ENCODE data around the gene CROCC2.

The CROCC2 gene

GRCh38 chr2:240872317-240873097 lies 33.6 kb upstream of the CROCC2 start:
- DNase-seq (ENCODE audit: low read depth) = no peak
- H3K4me3 ChIP-seq (ENCODE audit: low read depth, low read length) = no peak overlapping the region
- TF ChIP-seq, protein P1, sequence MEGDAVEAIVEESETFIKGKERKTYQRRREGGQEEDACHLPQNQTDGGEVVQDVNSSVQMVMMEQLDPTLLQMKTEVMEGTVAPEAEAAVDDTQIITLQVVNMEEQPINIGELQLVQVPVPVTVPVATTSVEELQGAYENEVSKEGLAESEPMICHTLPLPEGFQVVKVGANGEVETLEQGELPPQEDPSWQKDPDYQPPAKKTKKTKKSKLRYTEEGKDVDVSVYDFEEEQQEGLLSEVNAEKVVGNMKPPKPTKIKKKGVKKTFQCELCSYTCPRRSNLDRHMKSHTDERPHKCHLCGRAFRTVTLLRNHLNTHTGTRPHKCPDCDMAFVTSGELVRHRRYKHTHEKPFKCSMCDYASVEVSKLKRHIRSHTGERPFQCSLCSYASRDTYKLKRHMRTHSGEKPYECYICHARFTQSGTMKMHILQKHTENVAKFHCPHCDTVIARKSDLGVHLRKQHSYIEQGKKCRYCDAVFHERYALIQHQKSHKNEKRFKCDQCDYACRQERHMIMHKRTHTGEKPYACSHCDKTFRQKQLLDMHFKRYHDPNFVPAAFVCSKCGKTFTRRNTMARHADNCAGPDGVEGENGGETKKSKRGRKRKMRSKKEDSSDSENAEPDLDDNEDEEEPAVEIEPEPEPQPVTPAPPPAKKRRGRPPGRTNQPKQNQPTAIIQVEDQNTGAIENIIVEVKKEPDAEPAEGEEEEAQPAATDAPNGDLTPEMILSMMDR (IDR thresholded peaks at IDR 0.05; ENCODE audit: control insufficient read depth, extremely low read depth, insufficient read depth) = no peak

DNA sequence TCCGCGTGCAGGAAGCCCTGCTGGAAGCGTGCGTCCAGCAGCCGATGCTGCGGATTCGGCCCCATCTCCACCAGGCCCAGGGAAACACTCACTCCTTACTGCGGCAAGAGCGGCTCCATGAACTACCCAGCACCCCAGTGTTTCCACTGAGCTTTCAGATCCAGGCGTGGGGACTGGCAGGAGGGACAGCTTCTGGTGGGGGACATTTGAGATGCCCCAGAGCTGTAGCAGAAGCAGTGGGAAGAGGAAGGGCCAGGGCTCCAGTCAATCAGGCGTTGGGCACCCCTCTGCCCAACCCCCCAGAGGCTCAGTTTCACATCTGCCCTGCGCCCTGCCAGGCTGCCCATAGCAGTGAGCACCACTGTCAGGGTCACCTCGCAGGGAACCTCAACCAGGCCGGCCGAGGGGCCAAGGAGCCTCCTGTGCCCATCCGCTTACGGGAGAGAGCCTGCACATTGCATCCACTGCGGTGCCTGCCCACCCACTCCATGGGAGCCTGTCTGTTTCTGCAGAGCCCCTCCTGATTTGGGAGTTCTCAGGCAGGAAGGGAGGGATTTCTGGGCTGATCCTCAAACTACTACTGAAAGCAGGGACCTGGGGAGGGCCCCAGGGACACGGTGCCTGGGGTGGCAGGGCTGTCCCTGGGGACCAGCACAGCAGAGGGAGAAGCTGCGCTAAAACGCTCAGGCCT lies 32.9 kb upstream of the CROCC2 start:
- no peak for DNase-seq (ENCODE audit: low read depth)
- TF ChIP-seq, protein P1 (IDR thresholded peaks at IDR 0.05; ENCODE audit: control insufficient read depth, extremely low read depth, insufficient read depth) = no peak
- H3K4me3 ChIP-seq (ENCODE audit: low read depth, low read length) = no peak overlapping the region

- TF ChIP-seq, protein P1 (IDR thresholded peaks at IDR 0.05; ENCODE audit: control insufficient read depth, extremely low read depth, insufficient read depth) = no peak
- DNase-seq (ENCODE audit: low read depth) = no peak
- H3K4me3 ChIP-seq (ENCODE audit: low read depth, low read length) = no peak overlapping the region
Measured at GRCh38 chr2:240873805-240874714, 32.1 kb upstream of the CROCC2 start.

DNA sequence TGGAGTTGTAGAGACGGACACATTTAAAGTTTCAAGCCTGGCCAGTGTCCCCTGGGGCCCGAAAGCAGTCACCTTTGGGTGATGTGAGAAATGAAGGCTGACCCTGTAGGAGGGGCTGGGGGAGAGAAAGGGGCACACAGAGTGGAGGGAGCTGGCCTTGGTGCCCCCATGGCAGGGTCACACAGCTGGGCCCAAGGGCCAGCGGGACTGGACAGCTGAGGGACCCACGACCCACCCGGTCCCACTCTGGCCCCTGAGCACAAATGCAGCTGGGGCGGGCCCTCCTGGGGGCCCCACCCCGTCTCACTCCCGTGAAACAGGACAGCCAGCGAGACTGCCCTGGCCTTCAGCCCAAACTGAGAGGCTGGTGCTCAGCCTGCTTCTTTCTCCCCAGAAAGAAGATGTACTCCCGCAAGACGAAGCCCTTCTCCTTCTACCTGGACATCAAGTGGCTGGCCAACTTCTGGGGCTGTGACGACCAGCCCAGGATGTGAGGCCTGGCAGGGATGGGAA lies 31.4 kb upstream of the CROCC2 start:
- no peak for DNase-seq (ENCODE audit: low read depth)
- TF ChIP-seq, protein P1 (IDR thresholded peaks at IDR 0.05; ENCODE audit: control insufficient read depth, extremely low read depth, insufficient read depth) = no peak
- no peak overlapping the region for H3K4me3 ChIP-seq (ENCODE audit: low read depth, low read length)

GRCh38 chr2:240875228-240876034 lies 30.7 kb upstream of the CROCC2 start:
- DNase-seq (ENCODE audit: low read depth) = no peak
- TF ChIP-seq, protein P1 (IDR thresholded peaks at IDR 0.05; ENCODE audit: control insufficient read depth, extremely low read depth, insufficient read depth) = no peak
- no peak overlapping the region for H3K4me3 ChIP-seq (ENCODE audit: low read depth, low read length)

GRCh38 chr2:240876035-240876474 lies 30.1 kb upstream of the CROCC2 start:
- TF ChIP-seq, protein P1 (IDR thresholded peaks at IDR 0.05; ENCODE audit: control insufficient read depth, extremely low read depth, insufficient read depth) = no peak
- no peak overlapping the region for H3K4me3 ChIP-seq (ENCODE audit: low read depth, low read length)
- DNase-seq (ENCODE audit: low read depth) = no peak

Data from LNCaP clone FGC (cell line).